Bone marrow (tissue), 2 donors: ENCODE results near the gene SMIM12.
"Not testable (repeated sequence)": the region's sequence is repeated elsewhere in the genome, so short reads cannot be mapped to it uniquely, and the experiment has no call there.

Source experiments
- DNase-seq, 2 donors: peaks; one replicate each; lab custom pipeline; 2025; lab: John Stamatoyannopoulos, UW

Gene SMIM12

GRCh38 chr1:34843392-34844251 is 15.9 kb downstream of the SMIM12 start:
- no peak for DNase-seq

- no peak for DNase-seq
Observed at GRCh38 chr1:34842952-34843371, 16.6 kb downstream of the SMIM12 start.

GRCh38 chr1:34842073-34842472 is 17.5 kb downstream of the SMIM12 start:
- DNase-seq, result no peak

- no peak for DNase-seq
Observed at GRCh38 chr1:34840426-34840825, 19.1 kb downstream of the SMIM12 start.

- DNase-seq, result no peak
Observed at GRCh38 chr1:34839526-34840305, 19.8 kb downstream of the SMIM12 start.

- DNase-seq, result no peak
Observed at GRCh38 chr1:34833711-34834110, 25.8 kb downstream of the SMIM12 start.

GRCh38 chr1:34831721-34832246 is 27.8 kb downstream of the SMIM12 start:
- no peak for DNase-seq

- DNase-seq, result no peak
Observed at GRCh38 chr1:34829250-34829649, 30.3 kb downstream of the SMIM12 start.

GRCh38 chr1:34828611-34829010 is 30.9 kb downstream of the SMIM12 start:
- no peak for DNase-seq

GRCh38 chr1:34827341-34827941 is 32.1 kb downstream of the SMIM12 start:
- DNase-seq, result no peak

GRCh38 chr1:34825455-34826091 is 34.0 kb downstream of the SMIM12 start:
- DNase-seq, result no peak

- DNase-seq, result no peak
Observed at GRCh38 chr1:34824817-34825454, 34.6 kb downstream of the SMIM12 start.

- no peak for DNase-seq
Observed at GRCh38 chr1:34822202-34822601, 37.3 kb downstream of the SMIM12 start.

GRCh38 chr1:34818862-34819261 is 40.7 kb downstream of the SMIM12 start:
- DNase-seq, result not testable (repeated sequence)

GRCh38 chr1:34816778-34817177 is 42.8 kb downstream of the SMIM12 start:
- DNase-seq, result no peak

GRCh38 chr1:34816332-34816731 is 43.2 kb downstream of the SMIM12 start:
- DNase-seq, result no peak

- DNase-seq, result not testable (repeated sequence)
Observed at GRCh38 chr1:34810781-34811180, 48.8 kb downstream of the SMIM12 start.

GRCh38 chr1:34808051-34808810 is 51.3 kb downstream of the SMIM12 start:
- DNase-seq, result no peak

GRCh38 chr1:34806396-34806795 is 53.2 kb downstream of the SMIM12 start:
- no peak for DNase-seq

GRCh38 chr1:34803770-34804169 is 55.8 kb downstream of the SMIM12 start:
- no peak for DNase-seq
